Fibroblast of pulmonary artery (primary cell): ENCODE results near the gene PMEPA1.

Source experiments
- DNase-seq: peaks from one replicate; pipeline ENCODE4 v3.0.0-alpha.2; 2010; ENCODE audit warnings: low read depth
- H3K4me3 ChIP-seq: replicated peaks from 2 replicates; pipeline ENCODE4 v1.5.1; 2011; ENCODE audit warnings: low read depth, mild to moderate bottlenecking, control low read depth, low read length, moderate library complexity
- TF ChIP-seq, protein P1 (sequence below): IDR thresholded peaks from 2 replicates; pipeline ENCODE4 v1.5.1; 2011; ENCODE audit warnings: mild to moderate bottlenecking, control low read depth, low read length, inconsistent platforms; ENCODE audit errors: missing control alignments

The PMEPA1 gene

DNA sequence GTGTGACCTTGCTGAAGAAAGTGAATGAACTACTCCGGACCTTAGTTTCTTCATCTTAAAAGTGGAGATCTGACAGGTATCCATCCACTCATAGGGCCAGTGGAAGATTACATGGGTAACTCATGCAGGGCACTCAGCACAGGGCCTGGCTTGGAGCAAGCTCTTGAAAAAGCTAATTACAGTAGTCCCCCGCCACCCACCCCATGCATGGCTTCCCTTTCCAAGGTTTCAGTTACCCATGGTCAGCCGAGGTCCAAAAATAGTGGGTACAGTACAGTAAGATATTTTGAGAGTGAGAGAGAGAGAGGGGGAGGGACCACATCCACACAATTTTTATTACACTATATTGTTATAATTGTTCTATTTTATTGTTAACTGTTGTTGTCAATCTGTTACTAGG lies 7.1 kb upstream of the PMEPA1 start:
- no peak for DNase-seq
- H3K4me3 ChIP-seq = no peak overlapping the region
- TF ChIP-seq, protein P1, sequence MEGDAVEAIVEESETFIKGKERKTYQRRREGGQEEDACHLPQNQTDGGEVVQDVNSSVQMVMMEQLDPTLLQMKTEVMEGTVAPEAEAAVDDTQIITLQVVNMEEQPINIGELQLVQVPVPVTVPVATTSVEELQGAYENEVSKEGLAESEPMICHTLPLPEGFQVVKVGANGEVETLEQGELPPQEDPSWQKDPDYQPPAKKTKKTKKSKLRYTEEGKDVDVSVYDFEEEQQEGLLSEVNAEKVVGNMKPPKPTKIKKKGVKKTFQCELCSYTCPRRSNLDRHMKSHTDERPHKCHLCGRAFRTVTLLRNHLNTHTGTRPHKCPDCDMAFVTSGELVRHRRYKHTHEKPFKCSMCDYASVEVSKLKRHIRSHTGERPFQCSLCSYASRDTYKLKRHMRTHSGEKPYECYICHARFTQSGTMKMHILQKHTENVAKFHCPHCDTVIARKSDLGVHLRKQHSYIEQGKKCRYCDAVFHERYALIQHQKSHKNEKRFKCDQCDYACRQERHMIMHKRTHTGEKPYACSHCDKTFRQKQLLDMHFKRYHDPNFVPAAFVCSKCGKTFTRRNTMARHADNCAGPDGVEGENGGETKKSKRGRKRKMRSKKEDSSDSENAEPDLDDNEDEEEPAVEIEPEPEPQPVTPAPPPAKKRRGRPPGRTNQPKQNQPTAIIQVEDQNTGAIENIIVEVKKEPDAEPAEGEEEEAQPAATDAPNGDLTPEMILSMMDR = no peak

DNA sequence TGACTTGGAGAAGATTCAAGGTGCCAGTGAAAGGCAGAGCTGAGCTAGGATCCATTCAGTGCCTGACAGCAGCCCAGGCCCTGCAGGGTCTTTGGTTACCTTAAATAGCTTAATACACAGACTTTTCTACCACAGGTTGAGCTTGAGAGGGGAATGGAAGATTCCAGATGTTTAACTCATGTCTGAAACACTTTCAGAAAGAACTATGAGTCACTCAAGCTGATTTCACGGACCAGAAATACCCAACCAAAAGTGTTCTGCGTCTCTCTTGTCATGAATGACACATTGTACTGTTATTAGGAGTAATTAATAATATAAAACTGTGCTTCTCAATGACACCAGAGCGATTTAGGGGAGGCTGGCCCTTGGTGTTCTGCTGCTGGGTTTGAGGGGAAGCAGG lies 6.4 kb upstream of the PMEPA1 start:
- peak; percentile 34 for DNase-seq
- TF ChIP-seq, protein P1 = no peak
- no peak overlapping the region for H3K4me3 ChIP-seq

DNA sequence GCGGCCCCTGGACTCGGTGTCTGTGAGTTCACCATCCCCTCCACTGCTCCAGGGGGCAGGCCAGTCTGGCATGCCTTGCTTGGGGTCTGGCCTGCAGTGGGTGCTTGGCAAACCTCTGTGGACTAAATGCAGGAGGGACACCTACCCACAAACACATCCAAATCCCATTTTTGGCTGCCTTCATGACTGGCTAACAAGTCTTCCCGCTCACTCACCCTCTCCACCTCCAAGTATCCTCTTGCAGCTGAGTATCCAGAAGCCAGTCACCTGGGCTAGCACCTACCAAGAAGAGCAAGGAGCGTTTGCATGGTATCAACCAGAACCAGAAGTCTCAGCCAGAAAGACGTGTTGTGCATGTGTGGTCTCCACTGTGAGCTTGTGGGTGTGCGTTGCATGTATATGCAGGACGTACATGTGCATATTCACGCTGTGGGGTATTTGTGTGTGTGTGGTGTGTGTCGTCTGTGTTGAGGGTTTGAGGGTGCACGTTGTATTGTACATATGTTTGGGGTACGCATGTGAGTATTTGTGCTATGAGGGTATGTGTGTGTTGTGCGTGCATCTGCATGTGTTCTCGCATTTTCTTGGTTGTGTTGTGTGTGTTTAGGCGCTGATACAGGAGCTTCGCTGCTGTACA lies 5.6 kb upstream of the PMEPA1 start:
- DNase-seq = no peak
- TF ChIP-seq, protein P1 = no peak
- H3K4me3 ChIP-seq = no peak overlapping the region

DNA sequence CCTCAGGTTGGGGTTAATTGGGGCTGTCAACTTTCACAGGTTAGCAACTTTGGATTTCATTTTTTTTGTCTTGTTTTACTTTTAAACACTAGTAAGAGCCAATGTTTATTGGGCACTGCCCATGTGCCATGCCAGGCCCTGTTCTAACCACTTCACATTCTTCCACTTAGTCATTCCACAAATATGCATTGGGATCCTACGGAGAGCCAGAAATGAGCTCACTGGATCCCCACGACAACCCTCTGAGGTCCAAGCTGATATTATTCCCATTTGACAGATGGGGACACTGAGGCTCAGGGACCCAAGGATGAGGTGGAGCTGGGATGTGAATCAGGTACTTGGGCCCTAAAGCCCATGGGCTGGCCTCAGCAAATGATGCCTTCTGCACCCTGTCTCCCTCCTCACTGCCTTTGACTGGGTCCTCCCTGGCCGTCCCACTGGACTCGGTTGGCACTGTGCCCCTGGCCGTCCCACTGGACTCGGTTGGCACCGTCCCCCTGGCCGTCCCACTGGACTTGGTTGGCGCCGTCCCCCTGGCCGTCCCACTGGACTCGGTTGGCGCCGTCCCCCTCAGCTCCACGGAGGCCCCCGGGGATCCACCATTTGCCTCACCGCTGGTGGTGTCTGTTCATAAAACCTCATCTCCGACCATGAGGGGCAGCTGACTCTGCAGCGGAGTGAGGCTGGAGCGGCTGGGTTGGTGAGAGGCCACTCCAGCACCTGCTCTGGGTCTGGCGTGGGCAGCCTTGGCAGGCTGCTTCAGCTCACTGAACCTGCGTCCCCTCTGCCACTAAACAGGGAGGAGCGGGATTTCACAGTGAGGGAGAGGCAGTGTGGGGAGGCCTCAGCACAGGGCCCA lies 4.8 kb upstream of the PMEPA1 start:
- TF ChIP-seq, protein P1 = no peak
- peak; percentile 60 for DNase-seq
- no peak overlapping the region for H3K4me3 ChIP-seq

DNA sequence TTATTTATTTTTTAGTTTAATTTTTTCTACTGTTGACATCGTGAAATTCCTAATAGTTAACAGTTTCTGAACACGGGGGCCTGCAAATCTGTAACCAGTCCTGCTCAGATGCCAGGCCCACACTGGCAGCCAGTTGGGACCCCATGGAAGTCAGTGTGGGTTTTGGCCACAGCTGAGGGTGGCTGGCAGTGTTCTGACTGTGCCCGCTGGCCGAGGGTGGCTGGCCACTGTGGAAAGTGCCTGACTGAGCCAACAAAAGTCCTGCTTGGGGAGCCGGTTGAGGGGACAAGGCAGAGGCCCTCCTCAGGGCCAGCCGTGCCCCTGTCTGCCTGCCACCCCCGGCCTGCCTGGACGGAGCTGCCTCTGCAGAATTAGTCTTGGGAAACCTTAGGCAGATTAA lies 4.1 kb upstream of the PMEPA1 start:
- TF ChIP-seq, protein P1 = no peak
- H3K4me3 ChIP-seq = no peak overlapping the region
- no peak for DNase-seq

DNA sequence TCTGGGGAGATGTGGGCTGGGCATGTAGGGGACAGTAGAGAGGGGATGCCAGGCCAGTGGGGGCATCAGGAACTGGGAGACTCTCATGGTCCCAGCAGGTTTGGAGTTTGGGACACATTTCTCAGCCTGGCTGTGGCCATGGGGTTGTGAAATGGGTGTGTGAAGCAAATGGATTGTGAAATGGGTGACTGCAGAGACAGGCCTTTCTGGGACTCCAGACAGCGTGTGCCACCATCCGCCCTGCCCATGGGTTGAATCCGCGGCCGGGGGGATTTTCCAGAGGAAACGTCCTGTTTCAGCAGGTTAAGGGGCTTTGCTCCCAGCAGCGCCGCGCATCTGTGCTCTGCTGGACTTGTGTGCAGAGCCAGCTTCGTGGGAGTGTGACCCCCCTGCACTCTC lies 3.7 kb upstream of the PMEPA1 start:
- TF ChIP-seq, protein P1 = no peak
- no peak for DNase-seq

More for the DNA sequence above, 3.7 kb upstream of the PMEPA1 start:
- no peak overlapping the region for H3K4me3 ChIP-seq
